ENCODE data around the gene MTMR10.

GRCh38 chr15:30917675-30918074 lies 73.8 kb downstream of the MTMR10 start:
- TF ChIP-seq POLR2AphosphoS5 (IDR thresholded peaks at IDR 0.05; ENCODE audit: low read depth) (no peak), CTCF (conservative IDR thresholded peaks at IDR 0.05; ENCODE audit: low read depth in 2 of 2) (no peak), ZNF331 (CRISPR knock-in tag; IDR thresholded peaks at IDR 0.05; ENCODE audit: low read depth) (no peak), REST (IDR thresholded peaks at IDR 0.05; ENCODE audit: unreplicated experiment) (no peak), EZH2 (IDR thresholded peaks at IDR 0.05; ENCODE audit: low read depth, unreplicated experiment) (no peak), JUNB (IDR thresholded peaks at IDR 0.05; ENCODE audit: unreplicated experiment) (no peak), CREB1 (CRISPR knock-in tag; IDR thresholded peaks at IDR 0.05; ENCODE audit: low read depth) (no peak), NANOG (IDR thresholded peaks at IDR 0.05; ENCODE audit: borderline replicate concordance) (no peak), EZH2phosphoT487 (IDR thresholded peaks at IDR 0.05; ENCODE audit: unreplicated experiment) (no peak), ZNF114 (CRISPR knock-in tag; IDR thresholded peaks at IDR 0.05) (no peak), STAT1 (IDR thresholded peaks at IDR 0.05; ENCODE audit: unreplicated experiment) (no peak), ZNF462 (CRISPR knock-in tag; IDR thresholded peaks at IDR 0.05) (no peak)
